Measurements from ENCODE around the gene NR2C2AP.
"Not testable (repeated sequence)": the region's sequence is repeated elsewhere in the genome, so short reads cannot be mapped to it uniquely, and the experiment has no call there.

NR2C2AP gene

GRCh38 chr19:19186742-19187141, 16.5 kb downstream of the NR2C2AP start:
- H3K4me3 ChIP-seq (replicated peaks; ENCODE audit: low read depth, low read length) = no peak overlapping the region
- TF ChIP-seq, protein P1, sequence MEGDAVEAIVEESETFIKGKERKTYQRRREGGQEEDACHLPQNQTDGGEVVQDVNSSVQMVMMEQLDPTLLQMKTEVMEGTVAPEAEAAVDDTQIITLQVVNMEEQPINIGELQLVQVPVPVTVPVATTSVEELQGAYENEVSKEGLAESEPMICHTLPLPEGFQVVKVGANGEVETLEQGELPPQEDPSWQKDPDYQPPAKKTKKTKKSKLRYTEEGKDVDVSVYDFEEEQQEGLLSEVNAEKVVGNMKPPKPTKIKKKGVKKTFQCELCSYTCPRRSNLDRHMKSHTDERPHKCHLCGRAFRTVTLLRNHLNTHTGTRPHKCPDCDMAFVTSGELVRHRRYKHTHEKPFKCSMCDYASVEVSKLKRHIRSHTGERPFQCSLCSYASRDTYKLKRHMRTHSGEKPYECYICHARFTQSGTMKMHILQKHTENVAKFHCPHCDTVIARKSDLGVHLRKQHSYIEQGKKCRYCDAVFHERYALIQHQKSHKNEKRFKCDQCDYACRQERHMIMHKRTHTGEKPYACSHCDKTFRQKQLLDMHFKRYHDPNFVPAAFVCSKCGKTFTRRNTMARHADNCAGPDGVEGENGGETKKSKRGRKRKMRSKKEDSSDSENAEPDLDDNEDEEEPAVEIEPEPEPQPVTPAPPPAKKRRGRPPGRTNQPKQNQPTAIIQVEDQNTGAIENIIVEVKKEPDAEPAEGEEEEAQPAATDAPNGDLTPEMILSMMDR (IDR thresholded peaks at IDR 0.05; ENCODE audit: insufficient read depth, low read length, poor library complexity, severe bottlenecking) = no peak
- peaks cover 17% of the 10 kb centered on the region for H3K36me3 ChIP-seq (ENCODE audit: control insufficient read depth, insufficient read depth, low read length)
- no peaks in the 10 kb centered on the region for H3K27me3 ChIP-seq (replicated peaks; ENCODE audit: control insufficient read depth, insufficient read depth, low read length)
- no peak for DNase-seq (ENCODE audit: extremely low read depth, insufficient read length)

- Histone ChIP-seq H3K27me3 (replicated peaks; ENCODE audit: control insufficient read depth, insufficient read depth, low read length) (no peaks in the 10 kb centered on the region), H3K4me3 (replicated peaks; ENCODE audit: low read depth, low read length) (no peak overlapping the region), H3K36me3 (ENCODE audit: control insufficient read depth, insufficient read depth, low read length) (peaks cover 21% of the 10 kb centered on the region)
- no peak for DNase-seq (ENCODE audit: extremely low read depth, insufficient read length)
- TF ChIP-seq, protein P1 (IDR thresholded peaks at IDR 0.05; ENCODE audit: insufficient read depth, low read length, poor library complexity, severe bottlenecking) = peak; percentile 68
Measured at GRCh38 chr19:19185853-19186740, 17.1 kb downstream of the NR2C2AP start.

- no peak for DNase-seq (ENCODE audit: extremely low read depth, insufficient read length)
- TF ChIP-seq, protein P1 (IDR thresholded peaks at IDR 0.05; ENCODE audit: insufficient read depth, low read length, poor library complexity, severe bottlenecking) = no peak
- Histone ChIP-seq H3K27me3 (replicated peaks; ENCODE audit: control insufficient read depth, insufficient read depth, low read length) (no peaks in the 10 kb centered on the region), H3K36me3 (ENCODE audit: control insufficient read depth, insufficient read depth, low read length) (peaks cover 32% of the 10 kb centered on the region), H3K4me3 (replicated peaks; ENCODE audit: low read depth, low read length) (no peak overlapping the region)
Measured at GRCh38 chr19:19181488-19181998, 21.7 kb downstream of the NR2C2AP start.

- Histone ChIP-seq H3K36me3 (ENCODE audit: control insufficient read depth, insufficient read depth, low read length) (peaks cover 28% of the 10 kb centered on the region), H3K4me3 (replicated peaks; ENCODE audit: low read depth, low read length) (no peak overlapping the region), H3K27me3 (replicated peaks; ENCODE audit: control insufficient read depth, insufficient read depth, low read length) (no peaks in the 10 kb centered on the region)
- no peak for DNase-seq (ENCODE audit: extremely low read depth, insufficient read length)
- TF ChIP-seq, protein P1 (IDR thresholded peaks at IDR 0.05; ENCODE audit: insufficient read depth, low read length, poor library complexity, severe bottlenecking) = no peak
Measured at GRCh38 chr19:19179548-19180441, 23.4 kb downstream of the NR2C2AP start.

DNA sequence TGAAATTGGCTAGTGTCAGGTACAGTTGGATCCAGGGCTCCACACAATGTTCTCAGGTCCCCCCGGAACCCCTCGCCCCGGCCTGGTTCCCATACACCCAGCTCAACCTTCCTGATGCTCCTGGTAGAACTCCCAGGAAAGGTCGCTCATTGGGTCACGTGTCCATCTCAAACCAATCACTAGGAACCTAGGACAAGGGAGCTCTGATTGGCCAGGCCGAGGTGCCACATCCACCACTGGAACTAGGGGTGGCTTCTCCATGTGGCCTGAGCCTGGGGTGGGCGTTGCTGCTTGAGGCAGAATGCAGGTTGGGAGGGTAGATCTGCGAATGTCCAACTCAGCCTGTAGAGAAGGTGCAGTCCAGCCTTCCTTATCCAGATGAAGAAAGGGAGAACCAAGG, 26.3 kb downstream of the NR2C2AP start:
- no peak overlapping the region for H3K4me3 ChIP-seq (replicated peaks; ENCODE audit: low read depth, low read length)
- TF ChIP-seq, protein P1 (IDR thresholded peaks at IDR 0.05; ENCODE audit: insufficient read depth, low read length, poor library complexity, severe bottlenecking) = no peak
- DNase-seq (ENCODE audit: extremely low read depth, insufficient read length) = no peak
- H3K27me3 ChIP-seq (replicated peaks; ENCODE audit: control insufficient read depth, insufficient read depth, low read length) = no peaks in the 10 kb centered on the region
- peaks cover 23% of the 10 kb centered on the region for H3K36me3 ChIP-seq (ENCODE audit: control insufficient read depth, insufficient read depth, low read length)

DNA sequence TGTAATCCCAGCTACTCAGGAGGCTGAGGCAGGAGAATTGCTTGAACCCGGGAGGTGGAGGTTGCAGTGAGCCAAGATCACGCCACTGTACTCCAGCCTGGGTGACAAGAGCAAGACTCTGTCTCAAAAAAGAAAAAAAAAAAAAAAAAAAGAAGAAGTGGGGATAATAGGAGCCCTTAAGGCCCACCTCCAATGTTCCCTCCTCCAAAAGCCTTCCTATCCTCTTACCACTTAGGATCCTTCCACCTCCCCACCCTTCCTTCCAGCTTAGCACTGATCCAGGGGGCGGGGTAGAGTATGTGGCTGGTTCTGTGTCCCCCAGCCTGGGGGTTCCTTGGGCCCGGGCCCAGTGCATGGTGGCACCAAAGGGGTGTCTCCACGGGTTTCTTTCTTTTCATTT, 30.0 kb downstream of the NR2C2AP start:
- H3K27me3 ChIP-seq (replicated peaks; ENCODE audit: control insufficient read depth, insufficient read depth, low read length); H3K4me3 ChIP-seq (replicated peaks; ENCODE audit: low read depth, low read length); H3K36me3 ChIP-seq (ENCODE audit: control insufficient read depth, insufficient read depth, low read length); DNase-seq (ENCODE audit: extremely low read depth, insufficient read length): not testable (repeated sequence)
